LNCaP clone FGC (cell line): ENCODE results near the gene ARHGEF11.

Source experiments
- DNase-seq: peaks from one replicate; pipeline ENCODE4 v3.0.0-alpha.2; 2011; ENCODE audit warnings: low read depth
- H3K4me3 ChIP-seq: 2 replicates; pipeline ENCODE4 v1.5.1; 2011; ENCODE audit warnings: mild to moderate bottlenecking, low read depth, low read length, control low read depth
- TF ChIP-seq, protein P1 (sequence below): IDR thresholded peaks from 2 replicates; pipeline ENCODE4 v1.5.1; 2012; ENCODE audit warnings: mild to moderate bottlenecking; ENCODE audit not compliant: control insufficient read depth, insufficient read depth; ENCODE audit errors: extremely low read depth

Gene ARHGEF11

DNA sequence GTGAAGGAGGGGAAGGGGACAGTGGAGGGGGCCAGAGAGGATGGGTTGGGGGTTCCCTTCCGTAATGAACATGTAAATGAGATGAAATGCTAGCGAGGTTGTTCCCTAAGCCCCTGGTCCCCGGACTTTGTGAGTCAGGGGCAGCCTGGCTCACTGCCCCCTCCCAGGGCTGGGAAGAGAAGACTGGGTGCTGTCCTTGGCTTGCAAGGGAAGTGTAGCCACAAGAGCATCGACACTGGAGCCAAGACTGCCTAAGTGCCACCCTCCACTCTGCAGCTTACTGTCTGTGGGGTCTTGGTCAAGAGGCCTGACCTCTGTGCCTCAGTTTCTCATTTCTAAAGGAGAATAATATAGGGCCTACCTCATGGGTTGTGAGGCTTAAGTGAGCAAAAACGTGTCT lies 151.5 kb downstream of the ARHGEF11 start:
- H3K4me3 ChIP-seq, result no peak overlapping the region
- TF ChIP-seq, protein P1, sequence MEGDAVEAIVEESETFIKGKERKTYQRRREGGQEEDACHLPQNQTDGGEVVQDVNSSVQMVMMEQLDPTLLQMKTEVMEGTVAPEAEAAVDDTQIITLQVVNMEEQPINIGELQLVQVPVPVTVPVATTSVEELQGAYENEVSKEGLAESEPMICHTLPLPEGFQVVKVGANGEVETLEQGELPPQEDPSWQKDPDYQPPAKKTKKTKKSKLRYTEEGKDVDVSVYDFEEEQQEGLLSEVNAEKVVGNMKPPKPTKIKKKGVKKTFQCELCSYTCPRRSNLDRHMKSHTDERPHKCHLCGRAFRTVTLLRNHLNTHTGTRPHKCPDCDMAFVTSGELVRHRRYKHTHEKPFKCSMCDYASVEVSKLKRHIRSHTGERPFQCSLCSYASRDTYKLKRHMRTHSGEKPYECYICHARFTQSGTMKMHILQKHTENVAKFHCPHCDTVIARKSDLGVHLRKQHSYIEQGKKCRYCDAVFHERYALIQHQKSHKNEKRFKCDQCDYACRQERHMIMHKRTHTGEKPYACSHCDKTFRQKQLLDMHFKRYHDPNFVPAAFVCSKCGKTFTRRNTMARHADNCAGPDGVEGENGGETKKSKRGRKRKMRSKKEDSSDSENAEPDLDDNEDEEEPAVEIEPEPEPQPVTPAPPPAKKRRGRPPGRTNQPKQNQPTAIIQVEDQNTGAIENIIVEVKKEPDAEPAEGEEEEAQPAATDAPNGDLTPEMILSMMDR, result no peak
- no peak for DNase-seq

DNA sequence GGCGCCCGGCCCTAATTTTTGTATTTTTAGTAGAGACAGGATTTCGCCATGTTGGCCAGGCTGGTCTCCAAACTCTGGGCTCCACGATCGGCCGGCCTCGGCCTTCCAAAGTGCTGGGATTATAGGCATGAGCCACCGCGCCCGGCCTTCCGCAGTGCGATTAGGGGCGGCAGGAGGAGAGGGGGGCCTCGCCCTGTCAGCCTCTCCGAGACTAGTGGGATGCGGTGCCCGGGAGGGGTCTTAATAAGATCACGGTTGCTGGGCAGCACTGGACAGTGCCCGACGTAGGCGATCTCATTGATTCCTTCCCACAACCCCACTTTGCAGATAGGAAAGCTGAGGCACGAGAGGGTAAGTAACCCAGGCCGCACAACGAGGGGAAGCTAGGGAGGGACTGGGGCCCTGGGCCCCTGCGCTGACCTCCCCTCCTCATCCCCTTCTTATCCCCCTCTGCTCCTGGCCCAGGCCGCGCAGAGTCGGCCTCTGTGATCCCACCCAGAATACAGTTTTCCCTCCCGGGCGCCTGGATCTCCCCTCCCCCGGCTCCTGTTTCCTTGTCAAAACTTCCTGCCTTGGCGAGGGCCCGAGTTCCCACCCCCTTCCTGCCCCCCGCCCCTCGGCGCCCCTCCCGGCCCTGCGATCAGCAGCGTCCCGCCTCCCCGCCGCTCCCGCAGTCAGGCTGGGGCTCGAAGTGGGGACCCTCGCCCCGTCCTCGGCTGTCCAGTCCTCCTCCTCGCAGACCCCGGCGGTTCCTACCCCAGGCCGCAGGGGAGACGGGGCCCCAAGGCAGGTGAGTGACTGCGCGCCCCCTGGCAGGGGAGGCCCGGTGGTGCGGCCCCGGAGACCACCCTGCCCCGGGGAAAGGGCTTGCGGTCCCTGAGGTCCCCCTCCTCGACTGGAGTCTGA lies 152.2 kb downstream of the ARHGEF11 start, which contains the start of gene PEAR1:
PEAR1 (plus strand) TSS at position 671 of the 906 bp plus-strand sequence. CDS start 10,209 bp downstream, outside the sequence.
- TF ChIP-seq, protein P1, result no peak
- no peak within 1 kb of the TSS for H3K4me3 ChIP-seq
- no peak for DNase-seq

DNA sequence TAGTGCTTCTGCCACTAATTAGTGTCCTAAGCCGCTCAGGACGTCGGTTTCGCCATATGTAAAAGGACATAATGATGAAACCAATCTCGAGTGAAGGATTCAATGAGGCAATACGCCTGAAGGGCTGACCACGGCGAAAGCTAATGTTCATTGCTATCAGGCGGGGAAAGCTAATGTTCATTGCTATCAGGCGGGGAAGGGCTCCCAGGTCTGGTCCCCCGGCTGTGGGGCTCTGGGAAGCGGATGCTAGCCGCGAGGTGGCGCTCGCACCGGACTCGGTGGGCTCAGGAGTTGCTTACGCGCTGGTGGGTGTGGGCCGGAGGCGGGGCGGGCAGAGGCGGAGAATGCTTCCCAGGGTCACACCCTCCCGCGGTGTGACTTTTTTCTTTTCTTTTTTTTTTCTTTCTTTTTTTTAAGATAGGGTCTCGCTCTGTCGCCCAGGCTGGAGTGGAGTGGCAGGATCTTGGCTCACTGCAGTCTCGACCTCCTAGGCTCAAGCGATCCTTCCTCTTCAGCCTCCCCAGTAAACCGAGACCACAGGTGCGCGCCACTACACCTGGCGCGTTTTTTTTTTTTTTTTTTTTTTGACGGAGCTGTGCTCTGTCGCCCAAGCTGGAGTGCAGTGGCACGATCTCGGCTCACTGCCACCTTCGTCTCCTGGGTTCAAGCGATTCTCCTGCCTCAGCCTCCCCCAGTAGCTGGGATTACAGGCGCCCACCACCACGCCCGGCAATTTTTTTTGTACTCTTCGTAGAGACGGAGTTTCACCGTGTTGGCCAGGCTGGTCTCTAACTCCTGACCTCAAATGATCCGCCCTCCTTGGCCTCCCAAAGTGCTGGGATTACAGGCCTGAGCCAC lies 153.1 kb downstream of the ARHGEF11 start:
- TF ChIP-seq, protein P1, result peak; percentile 59
- H3K4me3 ChIP-seq, result no peak overlapping the region
- no peak for DNase-seq

DNA sequence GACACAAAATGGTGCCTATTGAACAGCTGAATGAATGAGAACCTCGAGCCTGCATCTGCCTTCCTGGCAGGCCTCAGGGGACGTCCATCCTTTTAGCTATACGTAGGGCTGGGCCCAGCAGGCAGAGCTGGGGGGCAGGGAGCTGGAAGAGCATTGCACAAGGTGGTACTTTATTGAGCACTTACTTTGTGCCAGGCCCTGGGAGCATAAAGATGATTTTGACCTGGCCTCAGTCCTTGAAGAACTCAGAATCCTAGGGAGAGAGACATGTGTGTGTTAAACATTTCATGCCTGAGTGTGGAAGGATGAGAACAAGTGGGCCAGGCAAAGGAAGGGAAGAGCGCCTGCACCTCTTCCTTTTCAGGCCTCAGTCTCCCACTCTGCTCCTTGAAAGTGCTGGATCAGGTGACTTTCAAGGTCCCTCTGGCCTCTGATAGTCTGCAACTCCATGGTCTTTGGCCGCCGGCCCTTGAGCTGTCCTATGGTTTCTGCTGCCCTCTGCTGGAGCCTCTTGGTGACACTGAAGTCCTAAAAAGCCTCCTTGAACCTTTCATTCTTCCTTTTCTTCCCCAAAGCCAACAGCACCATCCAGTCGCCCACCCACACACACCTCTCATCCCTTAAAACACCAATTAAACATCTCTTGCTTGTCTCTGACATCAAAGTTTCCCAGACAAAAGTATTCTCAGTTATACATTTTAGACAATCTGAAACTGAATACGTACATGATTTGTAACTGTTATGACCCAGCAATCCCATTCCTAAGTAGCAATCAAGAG lies 155.6 kb downstream of the ARHGEF11 start:
- TF ChIP-seq, protein P1, result peak; percentile 86
- H3K4me3 ChIP-seq, result no peak overlapping the region
- no peak for DNase-seq

DNA sequence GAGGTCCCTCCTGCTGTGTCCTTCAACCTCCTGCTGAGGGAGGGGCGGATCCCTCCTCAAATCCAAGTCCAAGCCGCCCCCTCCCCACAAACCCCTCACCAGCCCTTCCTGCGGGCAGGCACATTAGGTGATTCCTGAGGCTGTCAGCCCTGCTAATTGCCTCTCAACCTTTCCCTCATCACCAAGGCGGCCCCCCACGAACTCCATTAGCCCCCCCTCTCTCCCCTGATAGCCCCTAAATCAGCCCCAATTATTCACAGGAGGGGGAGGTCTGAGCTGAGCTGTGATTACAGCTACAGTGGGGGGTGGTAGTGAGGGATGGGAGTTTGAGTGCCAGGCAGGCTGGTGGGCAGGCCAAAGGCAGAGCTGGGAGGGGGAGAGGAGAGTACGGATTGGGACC lies 157.8 kb downstream of the ARHGEF11 start:
- no peak for DNase-seq
- TF ChIP-seq, protein P1, result no peak
- no peak overlapping the region for H3K4me3 ChIP-seq

DNA sequence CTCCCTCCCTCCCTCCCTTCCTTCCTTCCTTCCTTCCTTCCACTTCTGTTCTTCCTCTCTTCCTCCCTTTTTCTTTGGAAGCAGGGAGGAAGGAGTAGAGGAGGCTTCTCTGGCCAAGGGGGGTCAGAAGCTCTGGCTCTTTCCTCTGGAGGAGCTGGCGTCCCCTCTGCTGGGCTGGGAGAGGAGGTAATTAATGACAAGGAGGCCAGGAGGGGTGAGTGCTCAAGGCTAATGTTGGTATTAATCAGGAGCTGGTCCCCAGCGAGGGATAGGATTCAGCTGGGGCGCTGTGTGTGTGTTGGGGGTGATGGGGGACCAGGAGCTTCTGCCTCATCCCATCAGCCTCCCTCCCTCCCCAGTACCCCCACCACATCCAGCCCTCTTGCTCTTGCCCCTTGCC lies 158.2 kb downstream of the ARHGEF11 start:
- DNase-seq, result no peak
- TF ChIP-seq, protein P1, result no peak
- H3K4me3 ChIP-seq, result no peak overlapping the region
